LNCAP (cell line): Measurements from ENCODE around the gene CUX1.

Experiments
- CTCF ChIP-seq: fragments of 450-650 bp; IDR thresholded peaks from 2 replicates; pipeline ENCODE4 v1.5.1; 2017; ENCODE audit warnings: mild to moderate bottlenecking

CUX1 gene

GRCh38 chr7:102216573-102217314 lies 399.3 kb downstream of the CUX1 start:
- no peak for TF ChIP-seq CTCF

- TF ChIP-seq CTCF: no peak
These were observed 402.9 kb downstream of the CUX1 start for GRCh38 chr7:102220229-102220850.

GRCh38 chr7:102220960-102221800 lies 403.8 kb downstream of the CUX1 start:
- TF ChIP-seq CTCF: no peak

- no peak for TF ChIP-seq CTCF
These were observed 404.5 kb downstream of the CUX1 start for GRCh38 chr7:102221961-102222360.

- TF ChIP-seq CTCF: no peak
These were observed 405.0 kb downstream of the CUX1 start for GRCh38 chr7:102222445-102222844.

GRCh38 chr7:102223184-102223583 lies 405.8 kb downstream of the CUX1 start:
- TF ChIP-seq CTCF: no peak

GRCh38 chr7:102225025-102225424 lies 407.6 kb downstream of the CUX1 start:
- no peak for TF ChIP-seq CTCF
